ENCODE data around the gene GPSM3. TPM values are rescaled to one million over a fixed set of nuclear protein-coding genes. Genes with fewer than 3 reads are reported as not detected.
"Not testable (repeated sequence)": the region's sequence is repeated elsewhere in the genome, so short reads cannot be mapped to it uniquely, and the experiment has no call there.

The GPSM3 gene
- total RNA-seq, 1 donor, result 2.6 TPM

- DNase-seq (ENCODE audit: low read depth), result peak; percentile 21
- TF ChIP-seq CTCF (IDR thresholded peaks at IDR 0.05; ENCODE audit: insufficient read depth, low read depth, low read length), result no peak
- peak overlapping the region; percentile 96 for H3K4me3 ChIP-seq (ENCODE audit: low read depth, low read length)
Observed at GRCh38 chr6:32196682-32197616, 4.5 kb upstream of the GPSM3 start.

GRCh38 chr6:32195902-32196681 is 3.6 kb upstream of the GPSM3 start:
- peak; percentile 87 for DNase-seq (ENCODE audit: low read depth)
- no peak for TF ChIP-seq CTCF (IDR thresholded peaks at IDR 0.05; ENCODE audit: insufficient read depth, low read depth, low read length)
- peak overlapping the region; percentile 96 for H3K4me3 ChIP-seq (ENCODE audit: low read depth, low read length)

- peak; percentile 100 for DNase-seq (ENCODE audit: low read depth)
- H3K4me3 ChIP-seq (ENCODE audit: low read depth, low read length), result peak overlapping the region; percentile 96
- peak; percentile 53 for TF ChIP-seq CTCF (IDR thresholded peaks at IDR 0.05; ENCODE audit: insufficient read depth, low read depth, low read length)
Observed at GRCh38 chr6:32195652-32195901, 3.1 kb upstream of the GPSM3 start.

GRCh38 chr6:32194825-32195651 is 2.6 kb upstream of the GPSM3 start:
- DNase-seq (ENCODE audit: low read depth), result peak; percentile 70
- TF ChIP-seq CTCF (IDR thresholded peaks at IDR 0.05; ENCODE audit: insufficient read depth, low read depth, low read length), result peak; percentile 59
- peak overlapping the region; percentile 61 for H3K4me3 ChIP-seq (ENCODE audit: low read depth, low read length)

- no peak for DNase-seq (ENCODE audit: low read depth)
- no peak overlapping the region for H3K4me3 ChIP-seq (ENCODE audit: low read depth, low read length)
- no peak for TF ChIP-seq CTCF (IDR thresholded peaks at IDR 0.05; ENCODE audit: insufficient read depth, low read depth, low read length)
Observed at GRCh38 chr6:32194388-32194787, 1.9 kb upstream of the GPSM3 start.

- H3K4me3 ChIP-seq (ENCODE audit: low read depth, low read length), result peak overlapping the region; percentile 48
- not testable (repeated sequence) for DNase-seq (ENCODE audit: low read depth)
Observed at GRCh38 chr6:32193096-32193495, 653 bp upstream of the GPSM3 start.
